ENCODE data around the gene RTF2. TPM values are rescaled to one million over a fixed set of nuclear protein-coding genes. Genes with fewer than 3 reads are reported as not detected.

Gene RTF2
- total and polyA plus RNA-seq, 2 of the 13 experiments (the other 11 are each of a cell fraction or from before 2014, with no cell fraction given), result 81.8 to 142 TPM

DNA sequence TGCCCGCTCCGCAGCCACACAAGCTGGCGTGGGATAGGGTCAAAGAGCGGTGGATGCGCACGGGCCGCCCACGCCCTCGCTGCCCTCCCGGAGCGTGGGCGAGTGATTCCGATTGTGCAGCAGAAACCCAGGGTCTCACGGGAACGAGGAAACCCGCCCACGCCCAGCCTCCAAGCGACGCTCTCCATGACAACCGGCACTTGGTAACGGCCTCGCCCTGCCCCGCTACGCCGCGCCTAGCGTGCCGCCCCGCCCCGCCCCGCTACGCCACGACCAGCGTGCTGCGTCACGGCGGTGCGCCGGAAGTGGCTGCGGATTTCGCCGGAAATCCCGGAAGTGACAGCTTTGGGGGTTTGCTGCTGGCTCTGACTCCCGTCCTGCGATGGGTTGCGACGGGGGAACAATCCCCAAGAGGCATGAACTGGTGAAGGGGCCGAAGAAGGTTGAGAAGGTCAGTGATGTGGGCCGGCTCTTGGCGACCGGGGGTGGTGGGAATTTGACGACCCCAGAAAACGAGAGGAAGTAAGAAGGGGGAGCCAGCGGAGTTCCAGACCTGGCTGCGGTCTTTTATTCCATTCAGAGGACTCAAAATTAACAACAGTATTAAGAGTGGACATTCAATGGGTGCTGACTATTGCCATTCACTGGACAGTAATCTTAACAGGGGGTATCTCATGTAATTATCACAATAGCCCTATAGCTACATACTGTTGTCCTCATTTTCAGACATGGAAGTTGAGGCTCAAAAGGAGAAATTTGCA lies at the start of gene RTF2 (continued):
- TF ChIP-seq, protein P1, sequence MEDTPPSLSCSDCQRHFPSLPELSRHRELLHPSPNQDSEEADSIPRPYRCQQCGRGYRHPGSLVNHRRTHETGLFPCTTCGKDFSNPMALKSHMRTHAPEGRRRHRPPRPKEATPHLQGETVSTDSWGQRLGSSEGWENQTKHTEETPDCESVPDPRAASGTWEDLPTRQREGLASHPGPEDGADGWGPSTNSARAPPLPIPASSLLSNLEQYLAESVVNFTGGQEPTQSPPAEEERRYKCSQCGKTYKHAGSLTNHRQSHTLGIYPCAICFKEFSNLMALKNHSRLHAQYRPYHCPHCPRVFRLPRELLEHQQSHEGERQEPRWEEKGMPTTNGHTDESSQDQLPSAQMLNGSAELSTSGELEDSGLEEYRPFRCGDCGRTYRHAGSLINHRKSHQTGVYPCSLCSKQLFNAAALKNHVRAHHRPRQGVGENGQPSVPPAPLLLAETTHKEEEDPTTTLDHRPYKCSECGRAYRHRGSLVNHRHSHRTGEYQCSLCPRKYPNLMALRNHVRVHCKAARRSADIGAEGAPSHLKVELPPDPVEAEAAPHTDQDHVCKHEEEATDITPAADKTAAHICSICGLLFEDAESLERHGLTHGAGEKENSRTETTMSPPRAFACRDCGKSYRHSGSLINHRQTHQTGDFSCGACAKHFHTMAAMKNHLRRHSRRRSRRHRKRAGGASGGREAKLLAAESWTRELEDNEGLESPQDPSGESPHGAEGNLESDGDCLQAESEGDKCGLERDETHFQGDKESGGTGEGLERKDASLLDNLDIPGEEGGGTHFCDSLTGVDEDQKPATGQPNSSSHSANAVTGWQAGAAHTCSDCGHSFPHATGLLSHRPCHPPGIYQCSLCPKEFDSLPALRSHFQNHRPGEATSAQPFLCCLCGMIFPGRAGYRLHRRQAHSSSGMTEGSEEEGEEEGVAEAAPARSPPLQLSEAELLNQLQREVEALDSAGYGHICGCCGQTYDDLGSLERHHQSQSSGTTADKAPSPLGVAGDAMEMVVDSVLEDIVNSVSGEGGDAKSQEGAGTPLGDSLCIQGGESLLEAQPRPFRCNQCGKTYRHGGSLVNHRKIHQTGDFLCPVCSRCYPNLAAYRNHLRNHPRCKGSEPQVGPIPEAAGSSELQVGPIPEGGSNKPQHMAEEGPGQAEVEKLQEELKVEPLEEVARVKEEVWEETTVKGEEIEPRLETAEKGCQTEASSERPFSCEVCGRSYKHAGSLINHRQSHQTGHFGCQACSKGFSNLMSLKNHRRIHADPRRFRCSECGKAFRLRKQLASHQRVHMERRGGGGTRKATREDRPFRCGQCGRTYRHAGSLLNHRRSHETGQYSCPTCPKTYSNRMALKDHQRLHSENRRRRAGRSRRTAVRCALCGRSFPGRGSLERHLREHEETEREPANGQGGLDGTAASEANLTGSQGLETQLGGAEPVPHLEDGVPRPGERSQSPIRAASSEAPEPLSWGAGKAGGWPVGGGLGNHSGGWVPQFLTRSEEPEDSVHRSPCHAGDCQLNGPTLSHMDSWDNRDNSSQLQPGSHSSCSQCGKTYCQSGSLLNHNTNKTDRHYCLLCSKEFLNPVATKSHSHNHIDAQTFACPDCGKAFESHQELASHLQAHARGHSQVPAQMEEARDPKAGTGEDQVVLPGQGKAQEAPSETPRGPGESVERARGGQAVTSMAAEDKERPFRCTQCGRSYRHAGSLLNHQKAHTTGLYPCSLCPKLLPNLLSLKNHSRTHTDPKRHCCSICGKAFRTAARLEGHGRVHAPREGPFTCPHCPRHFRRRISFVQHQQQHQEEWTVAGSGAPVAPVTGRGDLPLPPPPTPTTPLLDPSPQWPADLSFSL (CRISPR knock-in tag; IDR thresholded peaks at IDR 0.05), result peak; percentile 31; the same call in 1 of the 2 replicates
- TF ChIP-seq XBP1 (CRISPR knock-in tag; IDR thresholded peaks at IDR 0.05) (no peak), ZFYVE20 (CRISPR knock-in tag; IDR thresholded peaks at IDR 0.05; ENCODE audit: borderline replicate concordance, low read depth) (peak; percentile 66; the same call in 1 of the 2 replicates), ZNF256 (CRISPR knock-in tag; conservative IDR thresholded peaks at IDR 0.05) (peak; percentile 84; the same call in 1 of the 2 replicates), CREM (IDR thresholded peaks at IDR 0.05) (peak; percentile 98), CREM (CRISPR knock-in tag; IDR thresholded peaks at IDR 0.05) (peak; percentile 96), ZNF629 (CRISPR knock-in tag; conservative IDR thresholded peaks at IDR 0.05) (no peak; the same call in 1 of the 2 replicates), RXRA (CRISPR knock-in tag; IDR thresholded peaks at IDR 0.05) (peak; percentile 90), SCMH1 (CRISPR knock-in tag; IDR thresholded peaks at IDR 0.05; ENCODE audit: borderline replicate concordance) (no peak)
- TF ChIP-seq, protein P2, sequence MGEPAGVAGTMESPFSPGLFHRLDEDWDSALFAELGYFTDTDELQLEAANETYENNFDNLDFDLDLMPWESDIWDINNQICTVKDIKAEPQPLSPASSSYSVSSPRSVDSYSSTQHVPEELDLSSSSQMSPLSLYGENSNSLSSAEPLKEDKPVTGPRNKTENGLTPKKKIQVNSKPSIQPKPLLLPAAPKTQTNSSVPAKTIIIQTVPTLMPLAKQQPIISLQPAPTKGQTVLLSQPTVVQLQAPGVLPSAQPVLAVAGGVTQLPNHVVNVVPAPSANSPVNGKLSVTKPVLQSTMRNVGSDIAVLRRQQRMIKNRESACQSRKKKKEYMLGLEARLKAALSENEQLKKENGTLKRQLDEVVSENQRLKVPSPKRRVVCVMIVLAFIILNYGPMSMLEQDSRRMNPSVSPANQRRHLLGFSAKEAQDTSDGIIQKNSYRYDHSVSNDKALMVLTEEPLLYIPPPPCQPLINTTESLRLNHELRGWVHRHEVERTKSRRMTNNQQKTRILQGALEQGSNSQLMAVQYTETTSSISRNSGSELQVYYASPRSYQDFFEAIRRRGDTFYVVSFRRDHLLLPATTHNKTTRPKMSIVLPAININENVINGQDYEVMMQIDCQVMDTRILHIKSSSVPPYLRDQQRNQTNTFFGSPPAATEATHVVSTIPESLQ (CRISPR knock-in tag; conservative IDR thresholded peaks at IDR 0.05), result no peak; the same call in 1 of the 2 replicates
- TF ChIP-seq, protein P3, sequence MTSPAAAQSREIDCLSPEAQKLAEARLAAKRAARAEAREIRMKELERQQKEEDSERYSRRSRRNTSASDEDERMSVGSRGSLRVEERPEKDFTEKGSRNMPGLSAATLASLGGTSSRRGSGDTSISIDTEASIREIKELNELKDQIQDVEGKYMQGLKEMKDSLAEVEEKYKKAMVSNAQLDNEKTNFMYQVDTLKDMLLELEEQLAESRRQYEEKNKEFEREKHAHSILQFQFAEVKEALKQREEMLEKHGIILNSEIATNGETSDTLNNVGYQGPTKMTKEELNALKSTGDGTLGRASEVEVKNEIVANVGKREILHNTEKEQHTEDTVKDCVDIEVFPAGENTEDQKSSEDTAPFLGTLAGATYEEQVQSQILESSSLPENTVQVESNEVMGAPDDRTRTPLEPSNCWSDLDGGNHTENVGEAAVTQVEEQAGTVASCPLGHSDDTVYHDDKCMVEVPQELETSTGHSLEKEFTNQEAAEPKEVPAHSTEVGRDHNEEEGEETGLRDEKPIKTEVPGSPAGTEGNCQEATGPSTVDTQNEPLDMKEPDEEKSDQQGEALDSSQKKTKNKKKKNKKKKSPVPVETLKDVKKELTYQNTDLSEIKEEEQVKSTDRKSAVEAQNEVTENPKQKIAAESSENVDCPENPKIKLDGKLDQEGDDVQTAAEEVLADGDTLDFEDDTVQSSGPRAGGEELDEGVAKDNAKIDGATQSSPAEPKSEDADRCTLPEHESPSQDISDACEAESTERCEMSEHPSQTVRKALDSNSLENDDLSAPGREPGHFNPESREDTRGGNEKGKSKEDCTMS (CRISPR knock-in tag; conservative IDR thresholded peaks at IDR 0.05), result peak; percentile 46; the same call in 1 of the 2 replicates
- TF ChIP-seq, protein P4, sequence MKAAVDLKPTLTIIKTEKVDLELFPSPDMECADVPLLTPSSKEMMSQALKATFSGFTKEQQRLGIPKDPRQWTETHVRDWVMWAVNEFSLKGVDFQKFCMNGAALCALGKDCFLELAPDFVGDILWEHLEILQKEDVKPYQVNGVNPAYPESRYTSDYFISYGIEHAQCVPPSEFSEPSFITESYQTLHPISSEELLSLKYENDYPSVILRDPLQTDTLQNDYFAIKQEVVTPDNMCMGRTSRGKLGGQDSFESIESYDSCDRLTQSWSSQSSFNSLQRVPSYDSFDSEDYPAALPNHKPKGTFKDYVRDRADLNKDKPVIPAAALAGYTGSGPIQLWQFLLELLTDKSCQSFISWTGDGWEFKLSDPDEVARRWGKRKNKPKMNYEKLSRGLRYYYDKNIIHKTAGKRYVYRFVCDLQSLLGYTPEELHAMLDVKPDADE (CRISPR knock-in tag; IDR thresholded peaks at IDR 0.05), result no peak
- TF ChIP-seq, protein P5, sequence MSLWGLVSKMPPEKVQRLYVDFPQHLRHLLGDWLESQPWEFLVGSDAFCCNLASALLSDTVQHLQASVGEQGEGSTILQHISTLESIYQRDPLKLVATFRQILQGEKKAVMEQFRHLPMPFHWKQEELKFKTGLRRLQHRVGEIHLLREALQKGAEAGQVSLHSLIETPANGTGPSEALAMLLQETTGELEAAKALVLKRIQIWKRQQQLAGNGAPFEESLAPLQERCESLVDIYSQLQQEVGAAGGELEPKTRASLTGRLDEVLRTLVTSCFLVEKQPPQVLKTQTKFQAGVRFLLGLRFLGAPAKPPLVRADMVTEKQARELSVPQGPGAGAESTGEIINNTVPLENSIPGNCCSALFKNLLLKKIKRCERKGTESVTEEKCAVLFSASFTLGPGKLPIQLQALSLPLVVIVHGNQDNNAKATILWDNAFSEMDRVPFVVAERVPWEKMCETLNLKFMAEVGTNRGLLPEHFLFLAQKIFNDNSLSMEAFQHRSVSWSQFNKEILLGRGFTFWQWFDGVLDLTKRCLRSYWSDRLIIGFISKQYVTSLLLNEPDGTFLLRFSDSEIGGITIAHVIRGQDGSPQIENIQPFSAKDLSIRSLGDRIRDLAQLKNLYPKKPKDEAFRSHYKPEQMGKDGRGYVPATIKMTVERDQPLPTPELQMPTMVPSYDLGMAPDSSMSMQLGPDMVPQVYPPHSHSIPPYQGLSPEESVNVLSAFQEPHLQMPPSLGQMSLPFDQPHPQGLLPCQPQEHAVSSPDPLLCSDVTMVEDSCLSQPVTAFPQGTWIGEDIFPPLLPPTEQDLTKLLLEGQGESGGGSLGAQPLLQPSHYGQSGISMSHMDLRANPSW (CRISPR knock-in tag; IDR thresholded peaks at IDR 0.05; ENCODE audit: borderline replicate concordance), result no peak
